ENCODE results near the gene ZNF786. TPM values are rescaled to one million over a fixed set of nuclear protein-coding genes. Genes with fewer than 3 reads are reported as not detected.
A peak's percentile ranks its signal among the peaks of the same experiment; 100 is the strongest.

ZNF786 gene
- total RNA-seq, 1 donor from 2014 or later: 10.2 TPM

DNA sequence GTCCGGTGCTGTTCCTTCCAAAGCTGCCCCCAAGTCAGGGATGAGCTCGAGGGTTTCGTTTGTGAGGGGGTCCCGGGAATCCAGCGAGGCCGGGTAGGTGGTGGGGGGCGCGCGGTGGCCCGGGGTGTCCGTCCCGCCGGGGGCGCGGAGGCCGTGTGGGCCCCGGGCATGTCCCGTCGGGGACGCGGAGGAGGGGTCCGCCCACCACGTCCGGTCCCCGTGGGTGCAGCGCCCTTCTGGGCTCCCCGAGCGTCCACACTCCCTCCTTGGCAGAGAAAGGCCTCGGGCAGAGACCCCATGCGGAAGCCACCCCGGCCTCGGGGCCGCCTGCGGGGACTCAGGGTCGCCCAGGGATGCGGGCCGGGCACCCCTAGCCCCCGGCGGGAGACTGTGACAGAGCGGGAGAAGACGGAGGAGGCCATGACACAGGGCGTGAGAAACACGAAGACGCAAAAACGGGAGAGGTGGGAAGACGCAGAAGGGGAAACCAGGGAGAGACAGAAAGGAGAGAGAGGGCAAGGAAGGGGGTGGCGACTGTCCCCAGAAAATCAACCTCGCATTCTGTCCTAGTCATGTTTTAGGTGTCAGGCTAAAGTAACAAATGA is 36.2 kb upstream of the ZNF786 start:
- peak overlapping the region; percentile 100 for H3K4me3 Mint-ChIP-seq (ENCODE audit: unreplicated experiment)
- peaks cover 8% of the 10 kb centered on the region for H3K9me3 Mint-ChIP-seq (ENCODE audit: unreplicated experiment)
- peak overlapping the region; percentile 100 for H3K27ac Mint-ChIP-seq (ENCODE audit: unreplicated experiment)
- no peaks in the 10 kb centered on the region for H3K27me3 Mint-ChIP-seq (ENCODE audit: unreplicated experiment)
- peaks cover 20% of the 10 kb centered on the region for H3K4me1 Mint-ChIP-seq (ENCODE audit: unreplicated experiment)
- DNase-seq (ENCODE audit: extremely low spot score, unreplicated experiment): peak; percentile 87
- H3K36me3 Mint-ChIP-seq (ENCODE audit: unreplicated experiment): peaks cover 11% of the 10 kb centered on the region
- TF ChIP-seq, protein P1, sequence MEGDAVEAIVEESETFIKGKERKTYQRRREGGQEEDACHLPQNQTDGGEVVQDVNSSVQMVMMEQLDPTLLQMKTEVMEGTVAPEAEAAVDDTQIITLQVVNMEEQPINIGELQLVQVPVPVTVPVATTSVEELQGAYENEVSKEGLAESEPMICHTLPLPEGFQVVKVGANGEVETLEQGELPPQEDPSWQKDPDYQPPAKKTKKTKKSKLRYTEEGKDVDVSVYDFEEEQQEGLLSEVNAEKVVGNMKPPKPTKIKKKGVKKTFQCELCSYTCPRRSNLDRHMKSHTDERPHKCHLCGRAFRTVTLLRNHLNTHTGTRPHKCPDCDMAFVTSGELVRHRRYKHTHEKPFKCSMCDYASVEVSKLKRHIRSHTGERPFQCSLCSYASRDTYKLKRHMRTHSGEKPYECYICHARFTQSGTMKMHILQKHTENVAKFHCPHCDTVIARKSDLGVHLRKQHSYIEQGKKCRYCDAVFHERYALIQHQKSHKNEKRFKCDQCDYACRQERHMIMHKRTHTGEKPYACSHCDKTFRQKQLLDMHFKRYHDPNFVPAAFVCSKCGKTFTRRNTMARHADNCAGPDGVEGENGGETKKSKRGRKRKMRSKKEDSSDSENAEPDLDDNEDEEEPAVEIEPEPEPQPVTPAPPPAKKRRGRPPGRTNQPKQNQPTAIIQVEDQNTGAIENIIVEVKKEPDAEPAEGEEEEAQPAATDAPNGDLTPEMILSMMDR (IDR thresholded peaks at IDR 0.05): no peak

DNA sequence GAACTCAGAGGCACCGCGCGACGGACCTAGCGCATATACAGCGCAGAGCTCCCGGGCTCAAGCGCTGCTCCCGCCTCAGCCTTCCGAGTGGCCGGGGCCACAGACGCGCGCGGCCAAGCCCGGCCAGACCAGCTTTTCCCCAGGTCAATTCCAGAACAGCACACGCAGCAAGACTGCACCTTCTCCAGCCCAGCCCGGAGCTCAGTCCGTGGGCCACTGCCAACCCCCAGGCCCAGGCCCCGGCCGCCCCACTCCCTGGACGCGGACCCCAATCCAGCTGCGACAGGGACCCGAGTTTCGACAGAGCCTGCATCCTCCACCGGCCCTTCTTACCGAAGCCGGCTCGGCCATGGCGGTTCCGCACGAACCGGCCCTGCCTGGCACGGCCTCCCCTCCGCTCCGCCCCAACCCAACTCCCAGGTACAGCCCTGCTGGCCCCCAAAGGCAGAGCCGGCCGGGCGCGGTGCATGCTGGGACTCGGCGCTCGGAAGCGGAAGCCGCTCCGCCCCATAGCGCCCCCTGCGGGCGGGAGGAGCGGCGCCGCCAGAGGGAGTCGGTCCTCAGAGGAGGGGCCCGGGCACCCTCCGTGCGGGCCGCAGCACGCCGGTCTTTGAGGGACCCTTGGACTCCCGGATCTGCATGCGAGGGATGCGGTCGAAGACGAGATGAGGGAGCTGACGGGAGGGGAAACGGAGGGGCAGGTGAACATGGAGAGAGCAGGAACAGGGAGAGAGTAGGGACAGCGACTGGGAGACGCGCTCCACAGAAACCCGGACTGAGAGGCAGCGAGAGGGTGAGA is 35.5 kb upstream of the ZNF786 start, which contains the start of gene ZNF425:
TSS of gene ZNF425 (minus strand) at position 462 of the 799 bp plus-strand sequence. CDS start at position 351, 111 bp downstream.
- TF ChIP-seq, protein P1 (IDR thresholded peaks at IDR 0.05): peak; percentile 95
- H3K4me3 Mint-ChIP-seq (ENCODE audit: unreplicated experiment): peak within 1 kb of the TSS; percentile 100
- H3K27me3 Mint-ChIP-seq (ENCODE audit: unreplicated experiment): no peaks in the 10 kb centered on the region
- DNase-seq (ENCODE audit: extremely low spot score, unreplicated experiment): peak; percentile 98
- H3K4me1 Mint-ChIP-seq (ENCODE audit: unreplicated experiment): peaks cover 20% of the 10 kb centered on the region
- peaks cover 7% of the 10 kb centered on the region for H3K9me3 Mint-ChIP-seq (ENCODE audit: unreplicated experiment)
- H3K36me3 Mint-ChIP-seq (ENCODE audit: unreplicated experiment): peaks cover 9% of the 10 kb centered on the region
- H3K27ac Mint-ChIP-seq (ENCODE audit: unreplicated experiment): peak within 1 kb of the TSS; percentile 100

DNA sequence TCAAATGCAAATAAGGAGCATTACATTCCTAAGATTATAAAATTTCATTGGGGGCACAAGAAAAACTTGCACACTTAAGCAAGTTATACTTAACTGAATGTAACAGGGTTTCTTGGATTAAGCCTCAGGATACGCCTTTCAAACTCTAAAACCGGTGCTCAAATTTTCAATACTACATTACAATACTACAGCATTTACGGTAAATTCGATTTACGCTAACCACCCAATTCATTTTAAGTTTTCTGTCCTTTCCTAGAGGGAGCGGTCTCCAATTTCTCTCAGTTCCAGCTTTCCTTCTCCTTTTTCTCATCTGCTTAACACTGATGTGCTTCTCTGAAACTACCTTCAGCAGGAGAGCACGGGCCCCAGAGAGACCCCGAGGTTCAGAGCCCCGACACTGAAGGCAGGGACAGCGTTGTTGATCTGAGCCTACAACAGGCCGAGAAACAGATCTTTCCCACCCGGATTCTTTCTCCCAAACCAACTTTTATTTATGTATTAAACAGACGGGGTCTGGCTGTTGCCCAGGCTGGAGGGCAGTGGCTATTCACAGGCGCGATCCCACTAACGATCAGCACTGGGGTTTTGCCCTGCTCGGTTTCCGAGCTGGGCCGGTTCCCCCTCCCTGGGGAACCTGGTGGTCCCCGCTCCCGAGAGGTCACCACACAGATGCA is 34.8 kb upstream of the ZNF786 start:
- no peak for DNase-seq (ENCODE audit: extremely low spot score, unreplicated experiment)
- Mint-ChIP-seq H3K36me3 (ENCODE audit: unreplicated experiment) (peaks cover 1% of the 10 kb centered on the region), H3K9me3 (ENCODE audit: unreplicated experiment) (no peaks in the 10 kb centered on the region), H3K27ac (ENCODE audit: unreplicated experiment) (peak overlapping the region; percentile 100), H3K4me1 (ENCODE audit: unreplicated experiment) (peaks cover 20% of the 10 kb centered on the region), H3K4me3 (ENCODE audit: unreplicated experiment) (peak overlapping the region; percentile 100), H3K27me3 (ENCODE audit: unreplicated experiment) (no peaks in the 10 kb centered on the region)
- TF ChIP-seq, protein P1 (IDR thresholded peaks at IDR 0.05): no peak

DNA sequence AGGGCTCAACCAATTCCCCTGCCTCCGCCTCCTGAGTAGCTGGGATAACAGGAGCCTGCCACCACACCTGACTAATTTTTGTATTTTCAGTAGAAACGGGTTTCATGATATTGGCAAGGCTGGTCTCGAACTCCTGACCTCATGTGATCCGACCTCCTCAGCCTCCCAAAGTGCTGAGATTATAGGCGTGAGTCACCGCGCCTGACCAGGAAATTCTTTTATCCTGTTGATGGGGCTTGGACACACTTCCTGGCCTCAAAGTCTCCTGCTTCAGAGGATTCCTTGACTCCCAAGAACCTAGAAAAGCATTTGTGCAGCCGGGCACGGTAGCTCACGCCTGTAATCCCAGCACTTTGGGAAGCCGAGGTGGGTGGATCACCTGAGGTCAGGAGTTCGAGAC is 19.5 kb upstream of the ZNF786 start:
- Mint-ChIP-seq H3K27me3 (ENCODE audit: unreplicated experiment) (no peaks in the 10 kb centered on the region), H3K9me3 (ENCODE audit: unreplicated experiment) (no peaks in the 10 kb centered on the region), H3K4me3 (ENCODE audit: unreplicated experiment) (no peak overlapping the region), H3K4me1 (ENCODE audit: unreplicated experiment) (no peaks in the 10 kb centered on the region), H3K36me3 (ENCODE audit: unreplicated experiment) (peaks cover 11% of the 10 kb centered on the region), H3K27ac (ENCODE audit: unreplicated experiment) (no peak overlapping the region)
- no peak for DNase-seq (ENCODE audit: extremely low spot score, unreplicated experiment)
- TF ChIP-seq, protein P1 (IDR thresholded peaks at IDR 0.05): no peak

DNA sequence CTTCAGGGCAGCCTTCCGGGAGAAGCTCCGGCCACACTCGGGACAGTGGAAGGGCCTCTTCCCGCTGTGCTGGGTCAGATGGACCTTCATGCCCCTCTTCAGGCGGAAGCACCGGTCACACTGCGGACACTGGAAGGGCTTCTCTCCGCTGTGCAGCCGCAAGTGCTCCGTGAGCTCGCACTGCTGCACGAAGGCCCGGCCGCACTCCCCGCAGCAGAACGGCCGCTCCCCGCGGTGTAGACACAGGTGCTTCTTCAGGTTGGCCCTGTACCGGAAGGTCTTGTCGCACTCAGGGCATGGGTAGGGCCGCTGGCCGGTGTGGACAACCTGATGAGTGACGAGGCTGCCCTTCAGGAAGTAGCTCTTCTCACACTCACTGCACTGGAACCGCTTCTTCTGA is 14.2 kb upstream of the ZNF786 start:
- Mint-ChIP-seq H3K27ac (ENCODE audit: unreplicated experiment) (no peak overlapping the region), H3K4me3 (ENCODE audit: unreplicated experiment) (no peak overlapping the region), H3K36me3 (ENCODE audit: unreplicated experiment) (peaks cover 14% of the 10 kb centered on the region), H3K4me1 (ENCODE audit: unreplicated experiment) (no peaks in the 10 kb centered on the region), H3K9me3 (ENCODE audit: unreplicated experiment) (no peaks in the 10 kb centered on the region), H3K27me3 (ENCODE audit: unreplicated experiment) (no peaks in the 10 kb centered on the region)
- DNase-seq (ENCODE audit: extremely low spot score, unreplicated experiment): no peak
- TF ChIP-seq, protein P1 (IDR thresholded peaks at IDR 0.05): no peak

All from osteocyte (in vitro differentiated cells).